K562 (cell line): ENCODE data around the gene DLG4. TPM values are rescaled to one million over a fixed set of nuclear protein-coding genes. Genes with fewer than 3 reads are reported as not detected.
A peak's percentile ranks its signal among the peaks of the same experiment; 100 is the strongest.

Experiments used
- ATAC-seq: fragments of 200-7000 bp; cut with Tn5 transposase; 3 replicates; pipeline ENCODE4 v1.9.1; 2020; ENCODE audit warnings: moderate library complexity
- BruUV-seq: library from RNA; stranded (reverse); fragments of 400-500 nt; replicated peaks from 2 replicates; lab custom pipeline; 2021; lab: Mats Ljungman, UMichigan
- CTCF ChIA-PET: fragments of 300-600 bp; formaldehyde crosslinking; extraction: SDS; loops from one replicate; lab custom pipeline; 2021; ENCODE audit warnings: low intra/inter-chr PET ratio; lab: Yijun Ruan, JAX
- POLR2A ChIA-PET: fragments of 300-600, 350-650 bp; sonication (Branson Sonifier 250); formaldehyde crosslinking; extraction: SDS; loops from one replicate; lab custom pipeline; 2021; ENCODE audit warnings: antibody characterized with exemption, inconsistent platforms; lab: Yijun Ruan, JAX
- DNase-seq, 4 experiments: peaks; one replicate each; pipeline versions ENCODE4 v3.0.0 to v3.0.0-alpha.2; 2011 to 2018; ENCODE audit warnings: low spot score in 3 of 4, mixed read lengths in 3 of 4; ENCODE audit errors: extremely low read depth in 1 of 4
- FAIRE-seq: peaks from 2 replicates; lab custom pipeline; 2011; peaks lifted over from hg19 to GRCh38; lab: Jason Lieb, UNC
- H2AFZ ChIP-seq: 2 replicates; pipeline ENCODE4 v1.6.0; 2011; ENCODE audit warnings: low read depth, low read length, control low read depth, inconsistent platforms
- H3K27ac ChIP-seq: fragments of 200-600 bp; 3 replicates; pipeline ENCODE4 v1.8.0; 2011; ENCODE audit warnings: low read depth, mild to moderate bottlenecking, control low read depth, inconsistent platforms, low read length, moderate library complexity, mixed read lengths; ENCODE audit errors: extremely low read depth
- H3K27me3 ChIP-seq, 2 experiments: fragments of 300-600 bp in 1 of 2; 2 replicates in 1 of 2; 3 replicates in 1 of 2; pipeline versions ENCODE4 v1.6.0 to v1.8.0; 2011; ENCODE audit warnings: inconsistent platforms in 2 of 2, low read length in 2 of 2, mild to moderate bottlenecking in 1 of 2, mixed read lengths in 1 of 2, moderate library complexity in 1 of 2; ENCODE audit not compliant: control insufficient read depth in 2 of 2, insufficient read depth in 2 of 2
- H3K36me3 ChIP-seq: fragments of 300-600 bp; 3 replicates; pipeline ENCODE4 v1.8.0; 2011; ENCODE audit warnings: mild to moderate bottlenecking, low read length, inconsistent platforms; ENCODE audit not compliant: control insufficient read depth, insufficient read depth
- H3K4me1 ChIP-seq, 2 experiments: fragments of 200-600 bp in 1 of 2; replicated peaks in 1 of 2; 2 replicates in 1 of 2; 3 replicates in 1 of 2; pipeline versions ENCODE4 v1.5.1 to v1.8.0; 2011; ENCODE audit warnings: inconsistent platforms in 2 of 2, low read length in 2 of 2, mild to moderate bottlenecking in 1 of 2, mixed read lengths in 1 of 2, moderate library complexity in 1 of 2; ENCODE audit not compliant: control insufficient read depth in 2 of 2, insufficient read depth in 2 of 2
- H3K4me2 ChIP-seq: 2 replicates; pipeline ENCODE4 v1.6.1; 2011; ENCODE audit warnings: low read length, control low read depth, inconsistent platforms, mixed read lengths; ENCODE audit not compliant: insufficient read depth
- H3K4me3 ChIP-seq: fragments of 200-600 bp; sonication (generic), shearing (Covaris generic); 2 replicates; pipeline ENCODE4 v1.5.1; 2016; ENCODE audit warnings: control low read depth, inconsistent platforms
- H3K79me2 ChIP-seq: fragments of 200-600 bp; 3 replicates; pipeline ENCODE4 v1.8.0; 2011; ENCODE audit warnings: low read length, inconsistent platforms; ENCODE audit not compliant: control insufficient read depth, insufficient read depth
- H3K9ac ChIP-seq, 2 experiments: 2 replicates each; pipeline versions ENCODE4 v1.6.0 to v1.6.1; 2011; ENCODE audit warnings: low read depth in 2 of 2, low read length in 2 of 2, control low read depth in 1 of 2, inconsistent platforms in 1 of 2, mild to moderate bottlenecking in 1 of 2, mixed read lengths in 1 of 2; ENCODE audit not compliant: insufficient read depth in 1 of 2
- H3K9me1 ChIP-seq: one replicate; pipeline ENCODE4 v1.6.0; 2011; ENCODE audit warnings: inconsistent platforms, mild to moderate bottlenecking, low read length, moderate library complexity; ENCODE audit not compliant: control insufficient read depth, insufficient read depth
- H3K9me3 ChIP-seq: replicated peaks from 2 replicates; pipeline ENCODE4 v1.5.1; 2011; ENCODE audit warnings: low read depth, low read length, inconsistent platforms; ENCODE audit not compliant: control insufficient read depth, insufficient read depth
- H4K20me1 ChIP-seq: replicated peaks from 2 replicates; pipeline ENCODE4 v1.6.1; 2011; ENCODE audit warnings: low read length, inconsistent platforms, mixed read lengths; ENCODE audit not compliant: control insufficient read depth, insufficient read depth
- EGR1 ChIP-seq: fragments of 450-650 bp; conservative IDR thresholded peaks from 2 replicates; pipeline ENCODE4 v1.6.1; 2017; ENCODE audit warnings: mild to moderate bottlenecking
- KDM1A ChIP-seq, 2 experiments: fragments of 450-650 bp; IDR thresholded peaks; 2 replicates each; pipeline ENCODE4 v1.6.1; 2016; ENCODE audit warnings: mild to moderate bottlenecking in 2 of 2
- NR1H2 ChIP-seq: sonication (generic); formaldehyde crosslinking; IDR thresholded peaks from 2 replicates; pipeline ENCODE4 v1.4.0; 2020; ENCODE audit warnings: mild to moderate bottlenecking, missing genetic modification reagents
- ZNF354B ChIP-seq: fragments of 250-450 bp; sonication (Bioruptor Pico); IDR thresholded peaks from 2 replicates; pipeline ENCODE4 v1.4.0; 2020
- WGBS: fragments of 100-300 bp; shearing (Covaris generic); methylation state at CpG from one replicate; pipeline ENCODE4 v1.1.6; 2016; ENCODE audit warnings: low coverage, mixed read lengths; ENCODE audit not compliant: insufficient coverage; ENCODE audit errors: missing lambda C conversion rate; 5-methylcytosine and 5-hydroxymethylcytosine counted together
- in situ Hi-C: fragments of 300-500 bp; cut with MboI; formaldehyde crosslinking; loops from 4 replicates; pipeline ENCODE4 v1.15.0; 2018; ENCODE audit warnings: inconsistent platforms, mixed read lengths
- intact Hi-C: fragments of 100-400 bp; cut with micrococcal nuclease; formaldehyde crosslinking; loops from 2 replicates; pipeline ENCODE4 v1.14.2; 2022
- polyA plus RNA-seq, 8 experiments: library from polyadenylated mRNA; depleted of rRNA in 4 of 8; stranded (reverse) in 5 of 8; unstranded in 3 of 8; fragments of >200 nt; fragmentation: Nextera tagmentation in 2 of 8; fragmentation: Illumina TruSeq in 1 of 8; extraction: Ambion mirVana in 2 of 8; extraction: Trizol in 1 of 8; gene quantifications; 2 replicates each; pipeline versions ENCODE4 v1.2.1 to v1.2.3, GENCODE V29; 2011 to 2014; ENCODE audit warnings: inconsistent platforms in 1 of 8, missing spikeins in 1 of 8
- total RNA-seq, 7 experiments: library from RNA; depleted of rRNA in 6 of 7; stranded (reverse); fragments of >200 nt in 6 of 7; fragmentation: Illumina TruSeq in 2 of 7; extraction: Trizol in 2 of 7; gene quantifications; 2 replicates each; pipeline versions ENCODE4 v1.2.1 to v1.2.3, GENCODE V29; 2011 to 2021; ENCODE audit warnings: low replicate concordance in 1 of 7
- TF ChIP-seq, protein P1 (sequence below): fragments of 250-450 bp; sonication (Bioruptor Pico); IDR thresholded peaks from 2 replicates; pipeline ENCODE4 v1.8.0; 2022; ENCODE audit warnings: moderate library complexity, mild to moderate bottlenecking, inconsistent platforms

DLG4 gene
- total and polyA plus RNA-seq, 9 of the 15 experiments (the other 6 are each of a cell fraction or from before 2014, with no cell fraction given): 0.03 to 12.0 (median 4.1) TPM

DNA sequence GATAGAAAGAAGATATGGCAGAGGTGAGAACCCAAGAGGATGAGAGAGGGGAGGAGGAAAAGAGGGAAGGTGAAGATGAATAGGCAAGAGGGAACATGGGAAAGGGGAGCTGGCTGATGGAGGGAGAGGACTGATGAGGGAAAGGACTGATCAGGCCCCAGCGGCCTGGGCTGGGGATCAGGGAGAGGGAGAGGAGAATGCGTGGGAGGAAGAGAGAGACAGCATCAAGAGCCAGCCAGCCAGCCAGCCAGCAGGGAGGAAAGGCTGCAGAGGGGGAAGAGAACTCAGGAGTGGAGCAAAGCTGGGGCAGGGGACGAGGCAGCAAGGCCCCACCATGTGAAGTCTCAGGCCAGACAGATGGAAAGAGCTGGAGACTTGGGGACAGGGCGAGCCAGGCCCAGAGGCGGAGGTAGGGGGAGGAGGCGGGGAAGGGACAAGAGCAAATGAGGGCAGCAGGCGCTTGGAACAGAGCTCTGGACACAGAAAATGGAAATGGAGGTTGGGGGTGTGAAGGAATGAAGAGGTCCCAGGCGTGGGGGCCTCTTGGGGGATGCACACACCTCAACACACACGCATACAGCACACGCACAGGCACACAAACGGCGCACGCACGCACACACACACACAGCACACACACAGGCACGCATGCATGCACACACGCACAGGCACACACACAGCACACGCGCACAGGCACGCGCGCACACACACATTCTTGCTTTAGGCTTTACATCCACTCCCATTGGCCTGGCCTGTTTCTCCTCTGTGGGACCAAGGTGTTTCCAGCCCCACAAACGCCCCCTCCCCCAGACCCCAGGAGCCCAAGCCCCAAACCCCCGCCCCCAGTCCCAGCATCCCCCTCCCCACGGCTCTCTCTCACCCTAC is 12.3 kb downstream of the DLG4 start:
- Histone ChIP-seq H3K4me2 (no peak overlapping the region), H3K27me3 (no peaks in the 10 kb centered on the region), H4K20me1 (peaks cover 3% of the 10 kb centered on the region; the same call in 1 of the 2 replicates), H3K27ac (no peak overlapping the region), H3K36me3 (peaks cover 15% of the 10 kb centered on the region; the same call in 2 of the 3 replicates), H3K79me2 (peaks cover 6% of the 10 kb centered on the region; the same call in 2 of the 3 replicates), H3K9ac (peak overlapping the region in 1 of 2 experiments; percentile 55; a peak in 2 of 4 replicates), H3K9me1 (no peaks in the 10 kb centered on the region), H2AFZ (no peak overlapping the region), H3K9me3 (no peaks in the 10 kb centered on the region), H3K4me1 (peaks cover 7 to 37% of the 10 kb centered on the region in 2 experiments; a peak in 4 of 5 replicates), H3K4me3 (no peak overlapping the region)
- TF ChIP-seq KDM1A (IDR thresholded peaks at IDR 0.05) (peak in 1 of 2 experiments; percentile 79; a peak in 2 of 4 replicates), ZNF354B (CRISPR knock-in tag) (no peak), EGR1 (peak; percentile 88), NR1H2 (CRISPR knock-in tag) (no peak)
- TF ChIP-seq, protein P1, sequence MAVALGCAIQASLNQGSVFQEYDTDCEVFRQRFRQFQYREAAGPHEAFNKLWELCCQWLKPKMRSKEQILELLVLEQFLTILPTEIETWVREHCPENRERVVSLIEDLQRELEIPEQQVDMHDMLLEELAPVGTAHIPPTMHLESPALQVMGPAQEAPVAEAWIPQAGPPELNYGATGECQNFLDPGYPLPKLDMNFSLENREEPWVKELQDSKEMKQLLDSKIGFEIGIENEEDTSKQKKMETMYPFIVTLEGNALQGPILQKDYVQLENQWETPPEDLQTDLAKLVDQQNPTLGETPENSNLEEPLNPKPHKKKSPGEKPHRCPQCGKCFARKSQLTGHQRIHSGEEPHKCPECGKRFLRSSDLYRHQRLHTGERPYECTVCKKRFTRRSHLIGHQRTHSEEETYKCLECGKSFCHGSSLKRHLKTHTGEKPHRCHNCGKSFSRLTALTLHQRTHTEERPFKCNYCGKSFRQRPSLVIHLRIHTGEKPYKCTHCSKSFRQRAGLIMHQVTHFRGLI (CRISPR knock-in tag): no peak
- FAIRE-seq (no peak), ATAC-seq (no peak), DNase-seq (peak in 3 of 4 experiments; percentile 25 to 36 (median 31))
- WGBS: 72% methylated on average over 4 of the region's 24 CpGs
- ChIA-PET CTCF (no interaction called here), POLR2A (interaction anchor here (0.6 to 1.1 kb wide), 4 partner anchors 9 to 13 kb away, joined by 3 to 4 read pairs (median 3); partner anchors contain the start of genes ACADVL and DLG4)
- no TSS peak for BruUV-seq
- in situ Hi-C loops: no loop called here
- intact Hi-C loops: no loop called here
